Measurements from ENCODE around the gene ARHGEF9.
"Not testable (repeated sequence)": the region's sequence is repeated elsewhere in the genome, so short reads cannot be mapped to it uniquely, and the experiment has no call there.

Gene ARHGEF9

GRCh38 chrX:63656871-63657580, 128.0 kb downstream of the ARHGEF9 start:
- FAIRE-seq: no peak

GRCh38 chrX:63652086-63652765, 132.8 kb downstream of the ARHGEF9 start:
- FAIRE-seq: no peak

- FAIRE-seq: not testable (repeated sequence)
These were observed 139.3 kb downstream of the ARHGEF9 start for GRCh38 chrX:63645748-63646147.

GRCh38 chrX:63635750-63636149, 149.3 kb downstream of the ARHGEF9 start:
- no peak for FAIRE-seq

- FAIRE-seq: no peak
These were observed 171.4 kb downstream of the ARHGEF9 start for GRCh38 chrX:63613531-63614028.

- no peak for FAIRE-seq
These were observed 199.1 kb downstream of the ARHGEF9 start for GRCh38 chrX:63585936-63586335.
